DOHH2 (cell line): ENCODE data around the gene RMND5A.
"Not testable (repeated sequence)": the region's sequence is repeated elsewhere in the genome, so short reads cannot be mapped to it uniquely, and the experiment has no call there.

ENCODE experiments used
- EZH2phosphoT487 ChIP-seq: fragments of 200-600 bp; sonication (generic); IDR thresholded peaks from 2 replicates; pipeline ENCODE4 v1.6.1; 2017; ENCODE audit warnings: borderline replicate concordance, mild to moderate bottlenecking, antibody characterized with exemption, low read length, moderate library complexity, mixed read lengths
- TF ChIP-seq, protein P1 (sequence below): fragments of 200-600 bp; sonication (generic); IDR thresholded peaks from one replicate; pipeline ENCODE4 v1.5.1; 2014; ENCODE audit warnings: antibody characterized with exemption, mild to moderate bottlenecking, low read depth, low read length; ENCODE audit not compliant: poor library complexity, severe bottlenecking

DNA sequence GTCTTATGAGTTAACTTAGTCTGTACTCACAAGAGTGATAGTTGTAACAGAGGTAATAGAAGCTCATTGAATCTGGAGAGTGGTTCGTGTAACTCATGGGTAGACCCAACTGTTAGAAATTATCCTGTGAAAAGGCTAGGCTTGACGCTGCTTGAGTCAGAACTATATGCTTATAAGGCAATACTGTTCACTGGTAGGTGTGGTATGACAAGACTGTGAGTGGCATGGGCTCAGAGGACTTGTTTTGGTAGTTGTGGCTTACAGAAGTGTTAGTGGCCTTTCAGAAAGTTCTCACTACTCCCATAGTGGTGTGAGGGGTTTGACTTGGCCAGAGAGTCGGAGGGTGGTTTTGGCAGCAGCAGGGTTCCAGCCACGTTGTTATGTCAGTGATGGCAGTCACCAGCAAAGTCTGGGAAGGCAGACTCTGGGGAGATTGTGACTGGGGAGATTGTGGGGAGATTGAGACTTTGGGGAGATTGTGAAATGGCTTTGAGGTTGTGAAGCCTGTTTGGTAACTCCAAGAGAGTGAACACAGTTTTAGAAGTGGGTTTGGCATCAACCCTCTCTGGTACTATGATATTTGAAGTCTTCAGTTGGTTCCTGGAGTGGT, 21.9 kb downstream of the RMND5A start:
- TF ChIP-seq, protein P1, sequence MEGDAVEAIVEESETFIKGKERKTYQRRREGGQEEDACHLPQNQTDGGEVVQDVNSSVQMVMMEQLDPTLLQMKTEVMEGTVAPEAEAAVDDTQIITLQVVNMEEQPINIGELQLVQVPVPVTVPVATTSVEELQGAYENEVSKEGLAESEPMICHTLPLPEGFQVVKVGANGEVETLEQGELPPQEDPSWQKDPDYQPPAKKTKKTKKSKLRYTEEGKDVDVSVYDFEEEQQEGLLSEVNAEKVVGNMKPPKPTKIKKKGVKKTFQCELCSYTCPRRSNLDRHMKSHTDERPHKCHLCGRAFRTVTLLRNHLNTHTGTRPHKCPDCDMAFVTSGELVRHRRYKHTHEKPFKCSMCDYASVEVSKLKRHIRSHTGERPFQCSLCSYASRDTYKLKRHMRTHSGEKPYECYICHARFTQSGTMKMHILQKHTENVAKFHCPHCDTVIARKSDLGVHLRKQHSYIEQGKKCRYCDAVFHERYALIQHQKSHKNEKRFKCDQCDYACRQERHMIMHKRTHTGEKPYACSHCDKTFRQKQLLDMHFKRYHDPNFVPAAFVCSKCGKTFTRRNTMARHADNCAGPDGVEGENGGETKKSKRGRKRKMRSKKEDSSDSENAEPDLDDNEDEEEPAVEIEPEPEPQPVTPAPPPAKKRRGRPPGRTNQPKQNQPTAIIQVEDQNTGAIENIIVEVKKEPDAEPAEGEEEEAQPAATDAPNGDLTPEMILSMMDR = not testable (repeated sequence)
- TF ChIP-seq EZH2phosphoT487 = not testable (repeated sequence)
